ENCODE measurements around the gene TNS4.

DNA sequence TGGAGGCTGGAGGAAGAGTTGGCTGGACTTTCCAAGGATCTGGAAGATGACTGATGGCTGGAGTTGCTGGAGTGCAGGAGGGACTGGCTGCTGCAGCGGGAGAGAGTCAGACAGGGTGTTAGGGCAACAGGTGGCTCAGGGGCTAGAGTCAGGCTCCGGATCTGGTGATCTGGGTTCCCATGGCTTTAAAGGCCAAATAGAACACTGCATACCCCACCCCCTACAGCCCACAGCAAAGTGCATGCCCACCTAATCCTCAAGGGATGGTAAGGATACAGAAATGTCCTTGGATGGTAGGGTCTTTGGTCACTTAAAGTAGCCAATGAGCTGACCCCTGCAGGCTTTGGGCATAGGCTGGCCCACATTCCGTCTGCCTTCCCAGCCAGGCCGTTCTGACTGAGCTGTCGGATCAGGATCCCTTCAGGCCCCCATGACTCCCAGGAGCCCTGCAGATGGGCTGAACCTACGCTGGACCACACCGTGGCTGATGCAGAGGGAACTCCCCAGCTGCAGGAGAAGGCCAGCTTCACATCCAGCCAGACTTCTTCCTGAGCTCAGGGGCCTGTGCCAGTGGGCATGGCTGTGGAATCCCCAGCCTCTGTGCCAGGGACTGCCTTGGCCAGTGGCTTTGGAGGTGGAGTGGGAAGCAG is 13.9 kb downstream of the TNS4 start:
- TF ChIP-seq CTCF (IDR thresholded peaks at IDR 0.05; ENCODE audit: insufficient read depth, low read length) (no peak), REST (IDR thresholded peaks at IDR 0.05; ENCODE audit: insufficient replicate concordance, low read depth) (no peak), POLR2AphosphoS5 (IDR thresholded peaks at IDR 0.05; ENCODE audit: low read depth) (no peak), GABPA (IDR thresholded peaks at IDR 0.05; ENCODE audit: low read depth) (no peak), SPI1 (IDR thresholded peaks at IDR 0.05; ENCODE audit: borderline replicate concordance, low read depth) (no peak)

Measured in HL-60 (cell line).